Measurements from ENCODE around the gene IKZF2.
"Not testable (repeated sequence)": the region's sequence is repeated elsewhere in the genome, so short reads cannot be mapped to it uniquely, and the experiment has no call there.

The IKZF2 gene

DNA sequence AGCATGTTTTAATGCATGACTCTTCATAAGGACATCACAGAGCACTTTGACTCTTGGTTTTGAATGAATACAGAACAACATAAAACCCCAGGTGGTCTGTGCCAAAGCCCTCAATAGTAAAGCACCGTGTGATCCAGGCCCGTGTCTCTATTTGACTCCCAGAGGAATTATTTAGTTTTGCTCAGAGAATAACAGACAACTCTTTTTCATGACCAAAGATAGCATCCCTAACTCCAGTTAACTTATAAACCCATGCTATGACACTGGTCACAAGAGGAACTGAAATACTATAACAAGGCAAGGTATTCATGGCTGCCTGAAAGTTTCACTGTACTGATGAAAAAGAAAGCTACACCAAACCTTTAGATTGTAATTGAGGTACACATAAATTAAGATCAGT is 128.4 kb downstream of the IKZF2 start:
- no peak for DNase-seq

DNA sequence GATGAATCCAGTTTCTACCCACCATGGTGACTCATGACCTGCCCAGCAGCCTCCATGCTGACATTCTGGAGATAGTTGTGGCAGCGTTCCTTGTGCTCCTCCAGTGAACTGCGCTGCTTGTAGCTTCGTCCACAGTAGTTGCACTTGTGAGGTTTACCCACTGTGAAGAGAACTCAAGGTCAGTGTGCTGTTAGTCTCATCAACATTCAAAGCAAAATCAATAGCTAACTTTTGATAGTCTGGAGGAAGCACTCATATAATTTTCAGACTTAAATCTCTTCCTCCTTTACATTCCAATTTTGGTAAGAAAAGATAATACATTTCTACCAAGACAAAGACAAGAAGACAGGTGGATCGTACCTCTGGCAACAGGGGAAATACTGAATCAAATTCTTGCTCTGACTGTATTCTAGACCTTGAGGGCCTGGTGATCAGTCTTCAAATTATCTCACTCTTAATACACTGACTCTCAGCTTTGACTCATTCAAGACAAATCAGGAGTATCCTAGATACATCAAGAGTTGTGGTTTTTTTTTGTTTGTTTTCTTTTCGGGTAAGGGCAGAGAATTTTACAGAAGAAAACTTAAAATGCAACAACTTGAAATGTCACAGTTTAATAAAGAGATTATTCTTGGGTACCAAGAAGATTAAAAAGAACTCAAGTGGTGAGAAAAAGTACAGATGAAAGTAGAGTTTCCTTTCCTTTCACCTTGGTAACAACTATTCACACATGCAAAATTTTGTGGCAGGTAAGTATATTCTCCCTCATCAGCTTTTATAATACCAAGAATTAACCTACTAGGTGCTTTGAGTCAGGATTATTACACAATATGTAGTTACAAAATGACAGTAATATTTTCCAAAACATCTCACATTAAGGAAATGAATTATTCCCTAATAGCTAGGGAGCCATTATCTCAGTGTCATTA is 129.2 kb downstream of the IKZF2 start:
- DNase-seq, result no peak

DNA sequence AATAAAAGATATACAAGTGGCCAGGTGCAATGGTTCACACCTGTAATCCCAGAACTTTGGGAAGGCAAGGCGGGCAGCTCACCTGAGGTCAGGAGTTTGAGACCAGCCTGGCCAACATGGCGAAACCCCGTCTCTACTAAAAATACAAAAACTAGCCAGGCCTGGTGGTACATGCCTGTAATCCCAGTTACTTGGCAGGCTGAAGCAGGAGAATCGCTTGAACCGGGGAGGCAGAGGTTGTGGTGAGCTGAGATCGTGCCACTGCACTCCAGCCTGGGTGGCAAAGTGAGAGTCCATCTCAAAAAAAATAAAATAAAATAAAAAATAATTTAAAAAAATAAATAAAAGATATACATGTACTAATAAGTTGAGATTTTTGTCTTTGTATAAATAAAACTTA is 130.5 kb downstream of the IKZF2 start:
- not testable (repeated sequence) for DNase-seq

DNA sequence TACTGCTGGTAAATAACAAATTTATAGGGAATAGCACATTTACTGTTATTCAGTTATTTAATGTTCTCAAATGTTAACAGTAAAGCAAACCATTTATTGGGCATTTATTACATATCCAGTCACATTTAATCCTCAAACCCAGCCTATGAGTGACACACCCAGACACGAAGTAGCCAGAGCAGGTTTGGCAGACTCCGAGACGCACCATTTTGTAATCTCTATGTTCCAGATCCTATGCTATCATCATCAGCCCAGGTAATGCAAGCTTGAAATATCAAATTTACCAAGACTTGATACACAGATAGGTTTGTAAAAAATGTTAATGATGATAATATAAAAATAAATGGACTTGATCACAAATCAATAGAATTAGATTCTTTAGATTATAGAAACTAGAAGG is 131.1 kb downstream of the IKZF2 start:
- no peak for DNase-seq

DNA sequence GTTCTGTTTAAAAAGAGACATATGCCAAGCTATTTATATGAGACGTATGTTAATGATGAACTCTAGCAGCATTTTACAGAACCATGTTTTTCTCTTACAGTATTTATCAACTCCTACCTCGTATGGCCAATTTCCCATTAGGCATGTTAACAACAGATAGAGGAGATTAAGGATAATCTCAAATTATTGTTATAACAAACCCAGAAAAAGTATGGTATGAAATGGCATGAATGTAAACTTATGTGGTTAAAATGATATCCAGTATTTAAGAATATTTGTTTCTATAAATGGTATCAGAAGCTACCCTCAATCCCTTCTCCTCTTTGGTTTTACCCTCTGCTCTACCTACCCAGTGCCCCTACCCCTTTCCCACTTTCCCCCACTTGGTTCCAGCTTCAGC is 132.0 kb downstream of the IKZF2 start:
- no peak for DNase-seq

DNA sequence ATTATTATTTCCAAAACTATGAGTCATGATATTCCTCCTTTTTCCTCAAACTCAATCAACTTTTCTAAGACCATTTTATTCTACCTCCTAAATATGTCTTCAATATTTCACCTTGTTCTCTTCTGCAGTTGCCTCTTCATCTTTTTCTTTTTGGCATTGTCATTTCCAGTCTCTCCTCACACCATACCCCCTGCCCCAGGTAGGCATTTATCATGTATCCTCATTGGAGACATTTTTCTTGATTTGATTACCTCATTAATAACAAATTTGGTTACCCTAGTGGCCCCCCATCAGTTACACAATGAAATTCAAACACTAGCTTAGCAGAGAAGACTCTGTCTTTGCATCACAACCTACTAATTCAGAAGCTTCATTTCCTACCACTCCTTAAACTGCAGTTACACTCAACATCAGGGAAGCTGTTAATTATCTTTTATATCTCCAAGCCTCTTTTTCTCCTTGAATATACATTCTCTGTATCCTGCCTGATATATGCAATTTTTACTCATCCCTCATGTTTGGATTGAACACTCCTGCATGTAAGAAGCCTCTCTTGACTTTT is 133.0 kb downstream of the IKZF2 start:
- DNase-seq, result no peak

DNA sequence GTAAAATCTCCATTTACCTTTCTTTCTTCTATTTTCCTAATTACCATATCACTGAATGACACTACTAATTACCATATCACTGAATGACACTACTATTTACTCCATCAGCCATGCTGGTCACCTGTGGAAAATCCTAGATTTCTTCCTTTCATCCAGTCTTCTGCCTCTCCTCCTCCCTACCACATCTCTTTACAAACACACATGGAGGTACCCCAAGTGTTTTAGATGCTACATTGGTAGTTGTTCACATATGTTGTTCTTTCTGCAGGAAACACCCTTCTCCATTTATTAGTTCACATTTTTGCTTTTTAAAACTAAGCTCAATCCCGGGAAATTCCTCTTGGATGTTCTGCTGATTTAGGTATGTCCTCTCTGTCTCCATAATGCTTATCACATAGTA is 134.0 kb downstream of the IKZF2 start:
- no peak for DNase-seq

DNA sequence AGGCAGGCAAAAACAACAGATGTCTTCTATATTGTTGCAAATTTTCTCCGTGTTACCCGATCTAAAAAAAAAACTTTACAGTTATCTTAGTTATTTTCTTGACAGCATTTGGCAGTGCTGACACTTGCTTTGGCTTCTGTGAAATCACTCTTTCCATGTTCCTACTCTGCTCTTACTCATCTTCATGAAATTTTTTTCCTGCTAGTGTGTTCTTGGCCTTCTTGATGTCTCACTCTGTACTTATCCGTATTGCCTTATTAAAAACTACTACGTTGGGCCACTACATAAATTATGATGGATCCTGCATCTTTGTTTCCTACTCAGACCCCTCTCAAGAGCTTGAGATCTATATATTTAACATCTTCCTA is 134.4 kb downstream of the IKZF2 start:
- no peak for DNase-seq

DNA sequence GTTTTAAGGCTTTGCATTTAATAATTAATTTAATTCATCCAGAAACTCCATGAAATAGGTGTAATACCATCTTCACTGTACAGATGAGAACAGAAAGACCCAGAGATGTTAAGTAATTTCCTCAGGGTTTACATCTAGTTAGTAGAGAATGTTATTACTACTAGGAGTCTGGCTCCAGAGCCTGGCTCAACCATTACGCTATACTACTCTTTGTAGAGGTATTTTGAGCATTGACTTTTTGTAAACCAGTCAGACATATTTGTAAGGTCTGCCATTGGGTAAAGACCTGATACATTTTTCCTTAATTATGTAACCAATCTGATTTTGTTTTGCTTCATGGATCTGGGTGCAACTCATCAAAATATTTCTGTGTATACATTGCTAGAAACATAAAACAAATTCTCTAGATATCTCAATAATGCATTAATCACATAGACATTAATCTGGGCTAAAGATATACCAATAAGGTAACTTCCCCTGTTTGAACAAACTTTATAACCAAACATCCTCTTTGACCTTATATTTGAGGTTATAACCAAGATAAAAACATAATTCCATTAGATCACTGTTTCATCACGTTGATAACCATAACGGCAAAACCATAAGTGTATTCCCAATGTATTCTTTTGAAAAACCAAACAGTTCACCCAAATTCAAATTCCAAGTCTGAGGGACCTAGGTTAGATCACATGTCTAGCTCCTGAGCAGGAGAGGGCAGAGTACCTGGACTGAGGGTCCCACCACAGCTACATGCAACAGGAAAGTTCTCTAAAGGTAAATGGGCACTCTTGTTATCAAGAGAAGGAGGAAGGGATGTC is 135.0 kb downstream of the IKZF2 start:
- no peak for DNase-seq

DNA sequence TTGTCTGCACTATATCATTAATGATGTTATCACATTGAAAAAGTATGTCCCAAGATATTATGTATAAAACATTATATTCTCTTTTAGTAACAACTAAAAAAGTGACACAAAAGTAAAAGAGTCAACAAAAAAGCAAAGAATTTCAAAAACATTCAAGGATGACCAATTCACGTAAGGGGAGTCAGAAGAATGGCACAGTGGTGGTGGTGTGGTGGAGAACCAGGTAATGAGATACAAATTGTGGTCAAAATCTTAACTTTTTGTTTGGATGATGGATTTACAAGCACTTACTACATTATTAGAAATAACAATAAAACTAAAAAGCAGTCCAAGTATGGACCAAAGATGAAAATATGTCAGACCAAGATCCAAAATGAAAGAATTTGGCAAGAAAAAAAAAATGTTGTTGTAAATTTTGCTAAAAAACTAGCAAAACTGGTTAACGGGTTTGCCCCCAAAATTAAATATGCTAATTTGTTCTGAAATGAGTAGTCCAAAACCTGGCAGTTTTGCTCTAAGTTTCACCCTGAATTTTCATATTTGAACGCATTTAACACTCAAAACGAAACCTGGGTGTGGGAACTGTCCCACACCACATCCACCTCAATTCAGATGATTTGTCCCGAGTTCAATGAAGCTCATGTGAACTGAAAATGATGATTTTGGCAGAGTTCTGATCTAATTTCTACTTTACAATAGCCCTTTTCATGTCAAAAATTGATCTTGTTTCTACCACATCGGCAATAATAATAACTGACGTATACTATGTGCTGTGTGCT is 135.8 kb downstream of the IKZF2 start:
- DNase-seq, result no peak

DNA sequence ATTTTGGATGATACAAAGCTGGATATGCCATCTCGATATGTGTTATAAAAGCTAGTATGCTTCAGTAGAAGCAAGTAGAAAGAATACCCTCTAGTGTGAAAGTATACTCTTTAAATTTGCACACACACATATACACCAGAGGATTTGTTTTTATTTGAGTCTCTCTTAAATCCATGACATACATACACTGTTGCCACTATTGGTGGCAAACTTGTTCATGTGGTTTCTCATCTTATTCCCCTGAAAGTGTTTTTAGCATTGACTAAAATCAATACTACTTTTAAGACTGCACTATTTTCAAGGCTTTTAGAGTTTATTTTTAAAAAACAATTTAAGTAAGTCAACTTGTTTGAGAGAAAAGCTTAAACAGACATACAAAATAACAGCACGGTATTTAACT is 137.4 kb downstream of the IKZF2 start:
- DNase-seq, result no peak

DNA sequence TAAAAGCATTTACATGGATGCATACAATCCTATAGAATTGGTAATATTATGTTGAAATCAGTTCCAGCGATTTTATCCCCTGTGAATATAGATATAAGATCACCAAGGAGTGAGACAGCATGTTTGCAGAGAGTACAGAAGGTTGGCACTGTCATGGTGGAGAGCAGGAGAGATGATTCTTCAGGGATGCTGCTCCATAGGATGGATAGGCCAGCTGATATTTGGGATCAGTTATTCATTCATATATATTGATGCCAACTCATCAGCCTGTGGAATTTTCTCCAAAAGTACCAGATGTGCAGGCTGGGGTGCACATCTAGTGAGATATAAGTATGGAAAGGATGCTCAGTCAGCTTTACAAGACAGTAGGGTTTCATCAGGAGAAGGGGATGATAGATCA is 139.9 kb downstream of the IKZF2 start:
- DNase-seq, result no peak

DNA sequence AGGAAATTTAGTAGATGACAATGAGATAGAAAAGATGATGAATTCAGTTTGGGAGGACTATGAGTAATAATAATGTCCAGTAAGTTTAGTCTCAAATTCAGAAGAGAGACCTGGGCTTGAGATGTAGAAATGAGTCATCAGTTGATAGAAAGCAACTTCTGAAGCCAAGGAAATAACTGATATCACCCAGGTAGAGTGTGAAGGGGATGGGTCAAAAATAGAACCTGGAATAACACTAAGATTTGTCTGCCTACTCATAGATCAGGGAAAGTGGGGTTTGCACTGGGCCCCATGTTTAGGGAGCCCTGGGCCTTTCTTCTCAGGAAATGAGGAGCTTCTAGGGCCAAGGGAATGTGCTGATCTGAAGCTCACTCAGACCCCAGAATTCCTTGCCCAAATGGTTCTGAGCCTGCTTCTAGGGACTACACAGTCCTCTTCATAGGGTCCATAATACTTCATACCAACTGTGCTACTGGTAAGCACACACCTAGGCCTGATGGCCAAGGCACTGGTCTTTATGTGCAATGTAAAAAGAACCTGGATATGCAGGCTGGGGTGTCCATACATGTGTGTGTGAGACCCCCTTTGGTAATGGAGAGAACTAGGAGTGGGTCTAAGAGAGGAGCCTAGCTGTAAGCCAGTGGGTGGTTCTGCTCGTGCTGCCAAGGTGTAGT is 141.2 kb downstream of the IKZF2 start:
- DNase-seq, result no peak

DNA sequence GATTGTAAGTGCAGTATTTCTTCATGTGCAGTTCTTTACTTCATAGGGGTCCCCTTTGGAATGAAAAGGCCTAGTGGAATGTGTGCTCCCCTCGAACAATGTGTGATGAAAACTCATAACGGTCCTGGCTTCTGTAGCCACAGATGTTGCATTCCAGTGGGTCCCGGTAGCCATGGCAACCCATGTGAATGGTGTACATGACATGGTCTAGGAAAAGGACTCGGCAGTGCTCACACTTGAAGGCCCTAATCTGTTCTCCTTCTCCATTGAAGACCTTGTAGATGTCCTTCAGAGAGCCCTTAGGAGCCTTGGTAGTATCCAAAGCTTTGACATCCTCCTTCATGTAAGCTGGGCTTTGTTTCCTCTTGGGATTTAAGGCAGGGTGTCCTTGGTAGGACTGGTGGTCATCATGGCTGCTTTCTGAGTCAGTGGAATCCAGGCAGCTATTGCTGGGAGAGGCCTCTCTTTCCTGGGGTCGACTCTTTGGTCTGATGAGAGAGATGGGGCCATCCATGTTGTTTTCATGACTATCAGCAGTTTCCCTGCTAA is 144.0 kb downstream of the IKZF2 start:
- DNase-seq, result no peak

DNA sequence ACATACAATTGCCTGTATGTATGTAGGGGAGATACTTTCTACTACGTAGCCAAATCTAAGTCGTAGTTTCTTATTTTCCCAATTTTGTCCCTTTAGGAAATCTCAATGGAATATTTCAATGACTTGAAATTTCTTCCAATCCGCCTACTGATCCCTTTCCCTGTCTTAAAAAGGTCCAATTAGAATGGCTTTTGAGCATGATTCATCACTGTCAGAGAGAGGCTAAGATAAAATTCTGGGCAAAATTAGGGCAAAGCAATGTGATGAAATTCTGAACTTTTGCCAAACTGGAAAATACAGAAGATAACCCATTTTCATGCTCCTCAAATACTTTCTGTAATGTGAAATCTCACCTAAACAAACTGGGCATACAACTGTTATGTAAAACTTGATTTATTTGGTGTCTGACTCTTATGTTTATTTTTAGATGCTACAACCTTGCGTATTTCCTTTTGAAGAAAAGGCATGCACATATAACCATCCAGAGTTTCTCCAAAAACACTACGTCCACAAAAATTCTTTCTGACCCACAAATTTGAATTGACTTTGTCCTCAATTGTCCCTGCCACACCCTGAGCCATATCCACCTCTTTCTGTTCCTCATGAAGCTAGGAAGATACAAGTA is 147.1 kb downstream of the IKZF2 start:
- DNase-seq, result no peak

DNA sequence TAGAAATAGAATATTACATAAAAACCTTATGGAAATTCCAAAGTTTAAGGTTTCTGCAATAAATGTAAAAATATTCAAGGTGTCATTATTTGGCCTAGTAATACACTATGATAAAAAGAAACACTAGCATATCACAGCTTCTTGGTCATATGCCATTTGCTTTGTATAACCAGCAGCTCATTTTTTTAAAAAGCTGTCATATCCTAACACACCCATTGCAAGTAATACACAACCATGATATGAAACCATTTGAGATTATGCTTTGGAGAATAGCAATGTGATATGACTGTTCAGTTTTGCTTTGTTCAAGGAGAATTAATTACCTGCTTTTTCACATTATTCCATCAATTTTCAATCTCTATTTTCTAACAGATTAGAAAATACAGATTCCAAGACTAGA is 149.0 kb downstream of the IKZF2 start:
- DNase-seq, result no peak

DNA sequence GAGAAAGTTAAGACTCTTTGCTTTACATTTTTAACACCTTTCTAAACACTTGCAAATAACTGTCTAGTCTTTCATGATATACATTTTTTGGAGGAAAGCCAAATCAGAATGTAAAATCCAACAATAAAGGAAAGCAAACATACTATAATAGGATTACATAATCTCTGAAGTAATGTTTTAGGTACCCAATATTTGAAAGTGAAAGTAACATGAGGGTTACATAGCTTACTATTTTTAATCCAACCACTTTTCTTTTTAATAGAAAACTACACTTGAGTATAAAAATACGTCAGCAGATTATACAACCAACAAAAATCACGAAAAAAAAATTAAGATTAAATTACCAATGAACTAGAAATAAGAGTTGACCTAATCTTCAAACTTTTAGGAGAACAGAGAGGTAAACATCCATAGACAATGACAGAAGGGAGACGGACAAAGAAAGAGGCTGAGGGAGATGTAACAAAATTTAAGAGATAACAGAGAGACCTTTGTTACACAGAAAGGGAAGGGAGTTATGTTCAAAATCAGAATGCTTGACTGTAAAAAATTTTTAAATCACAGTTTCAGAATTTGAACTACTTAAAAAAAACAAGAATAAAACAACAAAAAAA is 150.0 kb downstream of the IKZF2 start:
- no peak for DNase-seq

DNA sequence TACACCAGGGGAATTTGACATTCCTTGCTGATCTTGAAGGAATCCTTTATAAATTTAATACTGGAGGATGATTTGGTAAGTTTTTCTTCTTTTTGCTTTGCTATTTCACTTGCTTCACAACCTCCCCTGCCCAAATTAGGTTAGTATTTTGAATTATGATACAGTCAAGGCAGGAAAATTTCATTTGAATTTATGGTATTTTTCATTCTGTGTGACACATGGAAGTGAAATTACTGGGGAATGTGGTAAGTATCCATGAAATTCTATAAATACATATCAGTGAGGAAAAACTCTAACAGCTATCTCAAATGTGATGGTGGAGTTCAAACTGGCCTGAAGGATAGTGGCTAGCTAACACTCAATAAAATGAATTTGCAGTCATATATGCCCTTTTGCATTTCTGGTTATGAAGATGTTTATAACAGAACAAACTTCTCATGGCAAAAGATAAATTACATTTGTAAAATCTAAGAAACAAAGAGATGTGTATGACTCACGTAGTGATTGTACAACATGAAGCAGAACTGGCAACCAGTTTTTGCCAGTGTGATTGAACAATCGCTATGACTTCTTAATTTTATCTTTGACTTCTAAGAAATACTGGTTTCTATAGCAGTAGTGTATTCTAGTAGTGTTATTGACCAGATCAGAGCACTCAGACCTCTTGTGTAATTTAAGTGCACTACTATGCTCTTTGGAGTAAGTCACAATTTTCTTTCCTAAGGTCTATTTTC is 152.6 kb downstream of the IKZF2 start:
- DNase-seq, result no peak

DNA sequence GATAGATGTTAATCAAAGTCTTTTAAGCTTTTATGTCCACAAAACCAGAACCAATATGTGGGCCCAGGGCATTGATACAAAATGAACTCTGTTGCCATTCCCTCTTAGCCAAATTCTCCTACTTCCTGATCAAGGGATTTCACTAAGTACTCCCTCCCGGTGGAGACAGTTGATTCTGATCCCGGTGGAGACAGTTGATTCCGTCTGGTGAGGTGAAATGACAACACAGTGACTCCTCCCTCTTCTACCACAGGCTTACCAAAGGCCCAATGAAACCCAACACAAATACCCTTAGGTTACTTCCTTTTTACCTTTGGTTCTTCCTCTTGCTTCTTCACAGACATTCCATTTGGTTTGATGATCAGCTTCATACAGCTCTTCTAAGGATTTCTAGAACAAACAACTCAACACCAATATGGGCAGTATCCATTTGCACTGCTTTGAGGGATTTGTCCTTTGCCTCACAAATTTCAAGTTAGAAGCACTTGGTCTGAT is 153.8 kb downstream of the IKZF2 start:
- no peak for DNase-seq

DNA sequence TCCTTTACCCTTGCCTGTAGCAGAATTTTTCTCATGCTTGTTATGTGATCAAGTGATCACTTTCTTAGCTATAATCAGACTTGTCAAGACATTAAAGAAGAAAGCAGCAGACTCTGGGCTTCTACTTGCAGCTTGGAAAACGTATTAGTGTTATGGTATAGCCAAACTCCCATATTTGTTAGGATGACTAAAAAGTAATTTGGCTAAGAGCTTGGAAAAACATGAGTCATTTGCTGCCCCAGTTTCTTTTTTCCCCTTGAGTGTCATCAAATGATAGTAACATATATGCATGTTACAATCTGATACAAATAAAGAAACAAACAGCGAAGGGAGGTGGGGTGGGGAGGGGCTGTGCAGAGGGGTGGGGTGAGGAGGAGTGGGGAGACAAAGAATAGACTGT is 155.5 kb downstream of the IKZF2 start:
- no peak for DNase-seq
